Gastroesophageal sphincter (tissue), 3 donors: ENCODE results near the gene ERO1A.

Experiments used
- EP300 ChIP-seq: sonication (generic); formaldehyde crosslinking; IDR thresholded peaks from one replicate; pipeline ENCODE4 v1.6.1; 2017; ENCODE audit warnings: antibody characterized with exemption, mild to moderate bottlenecking
- POLR2A ChIP-seq, 2 donors: fragments of 450-650 bp; IDR thresholded peaks; one replicate each; pipeline ENCODE4 v1.6.1; 2017; ENCODE audit warnings: antibody characterized with exemption in 2 of 2, mild to moderate bottlenecking in 2 of 2, moderate library complexity in 1 of 2
- POLR2AphosphoS5 ChIP-seq: sonication (generic); formaldehyde crosslinking; IDR thresholded peaks from one replicate; pipeline ENCODE4 v1.6.1; 2017; ENCODE audit warnings: antibody characterized with exemption
- TF ChIP-seq, protein P1 (sequence below), 4 experiments: fragments of 200-600 bp in 2 of 4; fragments of 450-650 bp in 2 of 4; sonication (generic) in 1 of 4; IDR thresholded peaks; one replicate each; pipeline ENCODE4 v1.5.1; 2017 to 2019; ENCODE audit warnings: antibody characterized with exemption in 4 of 4, mild to moderate bottlenecking in 2 of 4, moderate library complexity in 2 of 4

DNA sequence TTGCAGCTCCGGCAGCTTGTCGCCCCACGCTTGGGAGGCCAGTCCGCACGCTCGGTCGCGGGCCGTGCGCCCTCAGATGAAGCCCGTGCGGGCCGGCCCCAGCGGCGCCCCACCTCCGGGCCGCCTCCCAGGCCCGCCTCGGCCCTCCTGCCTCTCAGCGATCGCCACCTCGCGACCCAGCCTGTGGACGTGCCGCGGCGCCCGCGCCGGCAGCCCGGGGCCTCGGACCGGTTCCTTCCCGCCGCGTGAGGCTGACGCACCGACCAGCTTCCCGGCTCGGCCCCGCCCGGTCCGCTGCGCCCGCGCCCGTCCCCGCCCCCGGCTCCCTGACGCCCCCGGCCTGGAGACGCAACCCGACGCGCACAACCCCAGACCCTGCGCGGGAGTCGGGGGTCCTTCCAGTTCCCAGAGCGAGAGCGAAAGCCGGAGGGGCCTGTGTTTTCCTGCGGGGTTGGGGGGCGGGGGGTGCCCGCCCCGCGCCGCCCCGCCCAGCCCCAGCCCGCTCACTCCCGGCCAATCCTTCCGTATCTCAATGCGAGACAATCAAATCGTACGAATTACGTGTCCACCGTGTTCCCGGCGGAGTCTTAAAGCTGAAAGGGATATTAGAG, at the start of gene ERO1A:
- TF ChIP-seq POLR2A (IDR thresholded peaks at IDR 0.05), result peak; percentile 68 to 75
- peak; percentile 31 for TF ChIP-seq POLR2AphosphoS5
- TF ChIP-seq, protein P1, sequence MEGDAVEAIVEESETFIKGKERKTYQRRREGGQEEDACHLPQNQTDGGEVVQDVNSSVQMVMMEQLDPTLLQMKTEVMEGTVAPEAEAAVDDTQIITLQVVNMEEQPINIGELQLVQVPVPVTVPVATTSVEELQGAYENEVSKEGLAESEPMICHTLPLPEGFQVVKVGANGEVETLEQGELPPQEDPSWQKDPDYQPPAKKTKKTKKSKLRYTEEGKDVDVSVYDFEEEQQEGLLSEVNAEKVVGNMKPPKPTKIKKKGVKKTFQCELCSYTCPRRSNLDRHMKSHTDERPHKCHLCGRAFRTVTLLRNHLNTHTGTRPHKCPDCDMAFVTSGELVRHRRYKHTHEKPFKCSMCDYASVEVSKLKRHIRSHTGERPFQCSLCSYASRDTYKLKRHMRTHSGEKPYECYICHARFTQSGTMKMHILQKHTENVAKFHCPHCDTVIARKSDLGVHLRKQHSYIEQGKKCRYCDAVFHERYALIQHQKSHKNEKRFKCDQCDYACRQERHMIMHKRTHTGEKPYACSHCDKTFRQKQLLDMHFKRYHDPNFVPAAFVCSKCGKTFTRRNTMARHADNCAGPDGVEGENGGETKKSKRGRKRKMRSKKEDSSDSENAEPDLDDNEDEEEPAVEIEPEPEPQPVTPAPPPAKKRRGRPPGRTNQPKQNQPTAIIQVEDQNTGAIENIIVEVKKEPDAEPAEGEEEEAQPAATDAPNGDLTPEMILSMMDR (IDR thresholded peaks at IDR 0.05), result peak in 1 of 4 experiments; percentile 24
- TF ChIP-seq EP300, result no peak
